Loucy (cell line): ENCODE data around the gene TMCC2.
"Not testable (repeated sequence)": the region's sequence is repeated elsewhere in the genome, so short reads cannot be mapped to it uniquely, and the experiment has no call there.

Experiments
- H2AFZ ChIP-seq: fragments of 200-600 bp; sonication (generic); 2 replicates; pipeline ENCODE4 v1.6.0; 2016; ENCODE audit warnings: antibody characterized with exemption, mild to moderate bottlenecking, low read length, moderate library complexity
- H3F3A ChIP-seq: fragments of 200-600 bp; 2 replicates; pipeline ENCODE4 v1.6.0; 2016; ENCODE audit warnings: antibody characterized with exemption, low read depth, mild to moderate bottlenecking
- H3K27me3 ChIP-seq: fragments of 200-600 bp; sonication (generic); 2 replicates; pipeline ENCODE4 v1.6.1; 2014; ENCODE audit warnings: low read length, mild to moderate bottlenecking; ENCODE audit not compliant: insufficient read depth, poor library complexity, severe bottlenecking
- H3K36me3 ChIP-seq: fragments of 200-600 bp; sonication (generic); 2 replicates; pipeline ENCODE4 v1.6.1; 2016; ENCODE audit warnings: low read length; ENCODE audit not compliant: insufficient read depth
- H3K4me1 ChIP-seq: fragments of 200-600 bp; sonication (generic); 2 replicates; pipeline ENCODE4 v1.5.1; 2014; ENCODE audit warnings: low read length, mild to moderate bottlenecking; ENCODE audit not compliant: insufficient read depth, poor library complexity, severe bottlenecking
- H3K4me2 ChIP-seq: fragments of 200-600 bp; sonication (generic); 2 replicates; pipeline ENCODE4 v1.6.0; 2014; ENCODE audit warnings: antibody characterized with exemption, low read length, low read depth, mild to moderate bottlenecking; ENCODE audit not compliant: poor library complexity, severe bottlenecking
- H3K4me3 ChIP-seq: fragments of 200-600 bp; sonication (generic); 2 replicates; pipeline ENCODE4 v1.5.1; 2014; ENCODE audit warnings: low read length, mild to moderate bottlenecking, mixed read lengths; ENCODE audit not compliant: poor library complexity, severe bottlenecking
- H3K79me2 ChIP-seq: fragments of 200-600 bp; sonication (generic); 2 replicates; pipeline ENCODE4 v1.6.1; 2014; ENCODE audit warnings: low read length; ENCODE audit not compliant: insufficient read depth
- H3K9ac ChIP-seq: fragments of 200-600 bp; sonication (generic); 2 replicates; pipeline ENCODE4 v1.6.0; 2014; ENCODE audit warnings: mild to moderate bottlenecking, low read depth, low read length, moderate library complexity; ENCODE audit not compliant: poor library complexity, severe bottlenecking
- H3K9me2 ChIP-seq: fragments of 200-600 bp; sonication (generic); replicated peaks from 2 replicates; pipeline ENCODE4 v1.6.1; 2016; ENCODE audit warnings: low read depth, low read length, mixed read lengths
- H3K9me3 ChIP-seq: fragments of 200-600 bp; sonication (generic); 2 replicates; pipeline ENCODE4 v1.6.1; 2014; ENCODE audit warnings: mild to moderate bottlenecking, antibody characterized with exemption, low read length, low read depth; ENCODE audit not compliant: insufficient read depth
- H4K20me1 ChIP-seq: fragments of 200-600 bp; sonication (generic); 2 replicates; pipeline ENCODE4 v1.6.0; 2014; ENCODE audit warnings: antibody characterized with exemption, low read length, mild to moderate bottlenecking; ENCODE audit not compliant: insufficient read depth, poor library complexity, severe bottlenecking
- CTCF ChIP-seq: fragments of 200-600 bp; sonication (generic); conservative IDR thresholded peaks from 2 replicates; pipeline ENCODE4 v1.5.1; 2014; ENCODE audit warnings: mild to moderate bottlenecking, antibody characterized with exemption, low read length
- EZH2phosphoT487 ChIP-seq: fragments of 200-600 bp; IDR thresholded peaks from 2 replicates; pipeline ENCODE4 v1.6.1; 2018; ENCODE audit warnings: antibody characterized with exemption, mild to moderate bottlenecking, moderate library complexity, borderline replicate concordance

The TMCC2 gene

GRCh38 chr1:205230982-205231381 lies 3.2 kb downstream of the TMCC2 start:
- Histone ChIP-seq H4K20me1 (no peaks in the 10 kb centered on the region), H2AFZ (no peak overlapping the region), H3K4me3 (no peak overlapping the region), H3F3A (no peaks in the 10 kb centered on the region), H3K27me3 (no peaks in the 10 kb centered on the region), H3K4me1 (peaks cover 30% of the 10 kb centered on the region), H3K9me3 (no peaks in the 10 kb centered on the region), H3K36me3 (no peaks in the 10 kb centered on the region), H3K9me2 (no peaks in the 10 kb centered on the region), H3K4me2 (no peak overlapping the region), H3K9ac (no peak overlapping the region), H3K79me2 (no peaks in the 10 kb centered on the region)
- no peak for TF ChIP-seq EZH2phosphoT487
- no peak for TF ChIP-seq CTCF

- TF ChIP-seq EZH2phosphoT487 (no peak), CTCF (no peak)
- H3K9ac ChIP-seq: no peak overlapping the region
- no peaks in the 10 kb centered on the region for H3F3A ChIP-seq
- H3K36me3 ChIP-seq: no peaks in the 10 kb centered on the region
- H2AFZ ChIP-seq: no peak overlapping the region
- no peaks in the 10 kb centered on the region for H3K9me3 ChIP-seq
- H3K27me3 ChIP-seq: no peaks in the 10 kb centered on the region
- H3K4me3 ChIP-seq: no peak overlapping the region
- no peaks in the 10 kb centered on the region for H3K9me2 ChIP-seq
- H3K79me2 ChIP-seq: no peaks in the 10 kb centered on the region
- H3K4me1 ChIP-seq: peaks cover 25% of the 10 kb centered on the region
- H4K20me1 ChIP-seq: no peaks in the 10 kb centered on the region
- H3K4me2 ChIP-seq: no peak overlapping the region
Observed at GRCh38 chr1:205232127-205232820, 4.5 kb downstream of the TMCC2 start.

- Histone ChIP-seq H3K9ac (no peak overlapping the region), H3K4me2 (no peak overlapping the region), H3K9me2 (no peaks in the 10 kb centered on the region), H3K9me3 (no peaks in the 10 kb centered on the region), H3K79me2 (no peaks in the 10 kb centered on the region), H2AFZ (no peak overlapping the region), H3F3A (no peaks in the 10 kb centered on the region), H3K4me3 (no peak overlapping the region), H4K20me1 (no peaks in the 10 kb centered on the region), H3K36me3 (no peaks in the 10 kb centered on the region), H3K27me3 (no peaks in the 10 kb centered on the region), H3K4me1 (peaks cover 22% of the 10 kb centered on the region)
- TF ChIP-seq EZH2phosphoT487: no peak
Observed at GRCh38 chr1:205232945-205233397, 5.2 kb downstream of the TMCC2 start.

GRCh38 chr1:205233986-205234385 lies 6.2 kb downstream of the TMCC2 start:
- H3K79me2 ChIP-seq, H3K36me3 ChIP-seq: not testable (repeated sequence)

More at GRCh38 chr1:205233986-205234385, 6.2 kb downstream of the TMCC2 start:
- H3F3A ChIP-seq, H3K27me3 ChIP-seq, H3K9me2 ChIP-seq, H4K20me1 ChIP-seq, H3K4me2 ChIP-seq, H3K9me3 ChIP-seq, H3K4me3 ChIP-seq, H3K9ac ChIP-seq, H2AFZ ChIP-seq: not testable (repeated sequence)
- peaks cover 14% of the 10 kb centered on the region for H3K4me1 ChIP-seq
